MCF 10A (cell line): ENCODE data around the gene RTN4R. TPM values are rescaled to one million over a fixed set of nuclear protein-coding genes. Genes with fewer than 3 reads are reported as not detected.
"Not testable (repeated sequence)": the region's sequence is repeated elsewhere in the genome, so short reads cannot be mapped to it uniquely, and the experiment has no call there.

Experiments used
- BruUV-seq: library from RNA; stranded (reverse); fragments of 400-500 nt; replicated peaks from 2 replicates; lab custom pipeline; 2021; lab: Mats Ljungman, UMichigan
- CTCF ChIA-PET: fragments of 300-600 bp; sonication (Branson Sonifier 250); formaldehyde crosslinking; extraction: SDS; loops from one replicate; lab custom pipeline; 2021; ENCODE audit warnings: antibody characterized with exemption, inconsistent platforms; lab: Yijun Ruan, JAX
- POLR2A ChIA-PET: fragments of 300-600, 350-650 bp; sonication (Branson Sonifier 250); formaldehyde crosslinking; extraction: SDS; loops from one replicate; lab custom pipeline; 2020; ENCODE audit warnings: antibody characterized with exemption, inconsistent platforms; lab: Yijun Ruan, JAX
- DNase-seq: peaks from one replicate; pipeline ENCODE4 v3.0.0-alpha.2; 2018; ENCODE audit not compliant: unreplicated experiment
- H3K27ac Mint-ChIP-seq: one replicate; pipeline ENCODE4 v1.8.0; 2022; ENCODE audit warnings: mild to moderate bottlenecking, low read depth, mixed read lengths; ENCODE audit not compliant: unreplicated experiment
- H3K27me3 Mint-ChIP-seq: one replicate; pipeline ENCODE4 v1.8.0; 2022; ENCODE audit warnings: mixed read lengths; ENCODE audit not compliant: insufficient read depth, unreplicated experiment
- H3K36me3 Mint-ChIP-seq: one replicate; pipeline ENCODE4 v1.8.0; 2022; ENCODE audit warnings: mild to moderate bottlenecking, moderate library complexity, mixed read lengths; ENCODE audit not compliant: insufficient read depth, unreplicated experiment
- H3K4me1 Mint-ChIP-seq: one replicate; pipeline ENCODE4 v1.8.0; 2022; ENCODE audit warnings: mixed read lengths; ENCODE audit not compliant: insufficient read depth, unreplicated experiment
- H3K4me3 Mint-ChIP-seq: one replicate; pipeline ENCODE4 v1.8.0; 2022; ENCODE audit warnings: mild to moderate bottlenecking, moderate library complexity, mixed read lengths; ENCODE audit not compliant: unreplicated experiment
- H3K9me3 Mint-ChIP-seq: one replicate; pipeline ENCODE4 v1.8.0; 2022; ENCODE audit warnings: mixed read lengths; ENCODE audit not compliant: unreplicated experiment
- intact Hi-C: fragments of 100-400 bp; cut with micrococcal nuclease; formaldehyde crosslinking; loops from 2 replicates; pipeline ENCODE4 v1.14.1; 2022
- total RNA-seq: library from RNA; stranded (reverse); gene quantifications from 2 replicates; pipeline ENCODE4 v1.2.3, GENCODE V29; 2022
- TF ChIP-seq, protein P1 (sequence below): fragments of 200-600 bp; IDR thresholded peaks from one replicate; pipeline ENCODE4 v1.8.0; 2022; ENCODE audit warnings: antibody characterized with exemption, mild to moderate bottlenecking; ENCODE audit not compliant: unreplicated experiment

RTN4R gene
- total RNA-seq, 1 experiment from 2014 or later, result 2.7 TPM

GRCh38 chr22:20306646-20307447 lies 38.7 kb upstream of the RTN4R start:
- peaks cover 10% of the 10 kb centered on the region for H3K4me1 Mint-ChIP-seq
- BruUV-seq, H3K36me3 Mint-ChIP-seq, DNase-seq, H3K27me3 Mint-ChIP-seq, H3K27ac Mint-ChIP-seq, H3K4me3 Mint-ChIP-seq, intact Hi-C loops, H3K9me3 Mint-ChIP-seq, CTCF ChIA-PET: not testable (repeated sequence)
- POLR2A ChIA-PET, result interaction anchor here (0.6 kb wide), 1 partner anchor 695 kb away, joined by 3 read pairs; the partner anchor contains the start of gene THAP7

DNA sequence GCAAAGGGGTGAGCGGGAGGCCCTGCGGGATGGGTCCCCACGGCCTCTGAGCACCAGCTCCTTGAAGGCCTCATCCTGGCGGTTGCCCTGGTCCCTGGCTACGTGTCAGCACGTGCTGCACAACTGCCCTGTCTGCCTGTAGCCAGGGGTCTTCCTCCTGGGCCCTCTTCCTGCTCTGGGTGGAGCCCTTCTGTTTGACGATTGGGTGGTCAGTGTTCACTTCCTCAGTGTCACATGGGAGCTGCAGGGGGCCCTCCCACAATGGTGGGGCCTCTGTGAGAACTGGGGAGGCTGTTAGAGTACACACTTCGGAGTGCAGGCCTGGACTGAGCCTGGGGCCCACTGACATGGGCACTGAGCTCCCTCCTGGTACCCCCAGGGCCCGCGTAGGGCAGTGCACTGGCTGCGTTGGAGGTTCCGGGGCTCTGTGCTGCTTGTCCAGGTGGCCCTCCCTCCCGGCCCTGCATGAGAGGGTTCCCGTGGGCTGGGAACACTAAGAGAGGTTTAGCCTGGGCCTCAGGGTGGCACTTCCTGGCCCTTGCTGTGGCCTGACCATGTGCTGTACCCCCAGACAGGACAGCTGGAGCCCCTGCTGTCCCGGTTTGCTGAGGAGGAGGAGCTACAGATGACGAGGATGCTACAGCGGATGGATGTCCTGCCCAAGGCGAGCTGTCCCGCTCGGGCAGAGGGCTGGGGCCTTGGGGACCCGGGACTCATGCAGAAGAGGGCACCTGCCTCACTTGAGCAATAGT lies 38.0 kb upstream of the RTN4R start:
- TF ChIP-seq, protein P1, sequence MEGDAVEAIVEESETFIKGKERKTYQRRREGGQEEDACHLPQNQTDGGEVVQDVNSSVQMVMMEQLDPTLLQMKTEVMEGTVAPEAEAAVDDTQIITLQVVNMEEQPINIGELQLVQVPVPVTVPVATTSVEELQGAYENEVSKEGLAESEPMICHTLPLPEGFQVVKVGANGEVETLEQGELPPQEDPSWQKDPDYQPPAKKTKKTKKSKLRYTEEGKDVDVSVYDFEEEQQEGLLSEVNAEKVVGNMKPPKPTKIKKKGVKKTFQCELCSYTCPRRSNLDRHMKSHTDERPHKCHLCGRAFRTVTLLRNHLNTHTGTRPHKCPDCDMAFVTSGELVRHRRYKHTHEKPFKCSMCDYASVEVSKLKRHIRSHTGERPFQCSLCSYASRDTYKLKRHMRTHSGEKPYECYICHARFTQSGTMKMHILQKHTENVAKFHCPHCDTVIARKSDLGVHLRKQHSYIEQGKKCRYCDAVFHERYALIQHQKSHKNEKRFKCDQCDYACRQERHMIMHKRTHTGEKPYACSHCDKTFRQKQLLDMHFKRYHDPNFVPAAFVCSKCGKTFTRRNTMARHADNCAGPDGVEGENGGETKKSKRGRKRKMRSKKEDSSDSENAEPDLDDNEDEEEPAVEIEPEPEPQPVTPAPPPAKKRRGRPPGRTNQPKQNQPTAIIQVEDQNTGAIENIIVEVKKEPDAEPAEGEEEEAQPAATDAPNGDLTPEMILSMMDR, result no peak
- Mint-ChIP-seq H3K9me3 (no peaks in the 10 kb centered on the region), H3K4me3 (no peak overlapping the region), H3K4me1 (peaks cover 12% of the 10 kb centered on the region), H3K27me3 (peaks cover 4% of the 10 kb centered on the region), H3K36me3 (no peaks in the 10 kb centered on the region), H3K27ac (no peak overlapping the region)
- no TSS peak for BruUV-seq
- DNase-seq, result no peak
- intact Hi-C loops, result no loop called here
- ChIA-PET CTCF (no interaction called here), POLR2A (no interaction called here)

GRCh38 chr22:20305230-20305893 lies 37.2 kb upstream of the RTN4R start:
- CTCF ChIA-PET, intact Hi-C loops, H3K27ac Mint-ChIP-seq, POLR2A ChIA-PET, H3K9me3 Mint-ChIP-seq, BruUV-seq, H3K4me3 Mint-ChIP-seq, DNase-seq, H3K36me3 Mint-ChIP-seq: not testable (repeated sequence)
- Mint-ChIP-seq H3K4me1 (peaks cover 16% of the 10 kb centered on the region), H3K27me3 (peaks cover 11% of the 10 kb centered on the region)

DNA sequence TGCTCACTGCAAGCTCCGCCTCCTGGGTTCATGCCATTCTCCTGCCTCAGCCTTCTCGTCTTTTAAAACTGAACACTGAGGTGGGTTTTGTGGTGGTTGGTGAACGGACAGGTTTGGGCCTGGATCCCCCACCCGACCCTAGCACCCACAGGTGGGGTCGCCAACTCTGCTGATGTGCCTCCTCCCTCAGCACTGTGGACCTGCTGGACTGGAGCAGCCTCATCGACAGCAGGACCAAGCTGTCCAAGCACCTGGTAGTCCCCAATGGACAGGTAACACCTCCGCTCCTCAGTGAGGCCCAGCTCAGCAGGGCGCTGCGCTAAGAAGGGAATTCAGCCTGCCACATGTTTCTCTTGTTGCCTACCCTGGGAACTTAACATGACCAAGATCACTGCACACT lies 36.5 kb upstream of the RTN4R start:
- peaks cover 11% of the 10 kb centered on the region for H3K27me3 Mint-ChIP-seq
- peaks cover 16% of the 10 kb centered on the region for H3K4me1 Mint-ChIP-seq
- intact Hi-C loops, result no loop called here
- BruUV-seq, result no TSS peak
- TF ChIP-seq, protein P1, result no peak
- no peak for DNase-seq
- POLR2A ChIA-PET, result no interaction called here
- no peaks in the 10 kb centered on the region for H3K9me3 Mint-ChIP-seq
- no peak overlapping the region for H3K27ac Mint-ChIP-seq
- no peaks in the 10 kb centered on the region for H3K36me3 Mint-ChIP-seq
- no peak overlapping the region for H3K4me3 Mint-ChIP-seq
- CTCF ChIA-PET, result no interaction called here

DNA sequence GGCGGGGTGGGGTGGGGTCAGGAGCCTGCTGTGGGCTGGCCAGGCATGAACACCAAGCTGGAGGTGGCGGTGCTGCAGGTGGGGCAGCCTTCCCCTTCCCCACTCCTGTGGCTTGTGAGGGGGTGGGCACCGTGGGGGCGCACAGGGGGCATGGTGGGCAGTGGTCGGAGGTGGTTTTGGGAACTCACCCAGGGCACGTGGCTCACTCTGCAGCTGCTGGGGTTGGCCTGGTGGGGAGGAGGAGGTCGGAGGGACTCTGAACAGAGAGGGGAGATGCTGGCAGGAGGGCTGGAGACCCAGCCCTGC lies 35.1 kb upstream of the RTN4R start:
- intact Hi-C loops, DNase-seq, H3K4me1 Mint-ChIP-seq, H3K4me3 Mint-ChIP-seq, H3K27ac Mint-ChIP-seq, H3K9me3 Mint-ChIP-seq, CTCF ChIA-PET, BruUV-seq, H3K36me3 Mint-ChIP-seq, POLR2A ChIA-PET: not testable (repeated sequence)
- peaks cover 11% of the 10 kb centered on the region for H3K27me3 Mint-ChIP-seq
